Lung (tissue), 12 donors: Measurements from ENCODE around the gene SLC12A1. TPM values are rescaled to one million over a fixed set of nuclear protein-coding genes. Genes with fewer than 3 reads are reported as not detected.

Source experiments
- ATAC-seq: fragments of 200-7000 bp; cut with Tn5 transposase; one replicate; pipeline ENCODE4 v1.9.1; 2020; ENCODE audit warnings: moderate number of reproducible peaks; ENCODE audit not compliant: insufficient read depth, low FRiP score
- DNase-seq, 3 donors: peaks; one replicate each; pipeline ENCODE4 v3.0.0-alpha.2; 2013 to 2017
- H3K27ac ChIP-seq, 2 donors: one replicate each; pipeline ENCODE4 v1.5.1; 2013; ENCODE audit warnings: mild to moderate bottlenecking in 2 of 2, moderate library complexity in 2 of 2, control low read depth in 1 of 2, inconsistent platforms in 1 of 2, low read depth in 1 of 2, low read length in 1 of 2
- H3K27me3 ChIP-seq, 3 donors: one replicate each; pipeline ENCODE4 v1.5.1; 2013; ENCODE audit warnings: low read length in 2 of 3; ENCODE audit not compliant: control insufficient read depth in 3 of 3, insufficient read depth in 3 of 3
- H3K36me3 ChIP-seq, 4 donors: one replicate each; pipeline ENCODE4 v1.5.1; 2013; ENCODE audit warnings: low read length in 4 of 4, mild to moderate bottlenecking in 1 of 4, moderate library complexity in 1 of 4; ENCODE audit not compliant: control insufficient read depth in 4 of 4, insufficient read depth in 4 of 4
- H3K4me1 ChIP-seq, 5 donors: one replicate each; pipeline ENCODE4 v1.5.1; 2013; ENCODE audit warnings: low read length in 5 of 5, mild to moderate bottlenecking in 2 of 5, moderate library complexity in 1 of 5; ENCODE audit not compliant: control insufficient read depth in 5 of 5, insufficient read depth in 5 of 5
- H3K4me3 ChIP-seq: one replicate; pipeline ENCODE4 v1.5.1; 2013; ENCODE audit warnings: mild to moderate bottlenecking, control low read depth, moderate library complexity
- H3K9ac ChIP-seq, 2 donors: one replicate each; pipeline ENCODE4 v1.5.1; 2013; ENCODE audit warnings: low read length in 2 of 2, control low read depth in 1 of 2; ENCODE audit not compliant: insufficient read depth in 1 of 2
- H3K9me3 ChIP-seq, 4 donors: one replicate each; pipeline ENCODE4 v1.5.1; 2013; ENCODE audit warnings: low read length in 3 of 4, mild to moderate bottlenecking in 1 of 4, moderate library complexity in 1 of 4; ENCODE audit not compliant: control insufficient read depth in 4 of 4, insufficient read depth in 3 of 4
- CTCF ChIP-seq: IDR thresholded peaks from 2 replicates; pipeline ENCODE4 v1.5.1; 2012; ENCODE audit warnings: mild to moderate bottlenecking; ENCODE audit errors: control extremely low read depth, extremely low read depth
- WGBS, 2 donors: extraction: QIAGEN DNeasy Blood & Tissue Kit; methylation state at CpG; one replicate each; pipeline ENCODE4 v1.1.7; 2013; 5-methylcytosine and 5-hydroxymethylcytosine counted together
- polyA plus RNA-seq, 2 donors: library from polyadenylated mRNA; stranded (reverse); fragments of 200-250 nt; gene quantifications; one replicate each; pipeline ENCODE4 v1.2.1, GENCODE V29; 2013
- total RNA-seq, 2 donors: library from RNA; depleted of rRNA in 1 of 2; stranded (reverse); fragments of >200 nt in 1 of 2; gene quantifications; one replicate each; pipeline ENCODE4 v1.2.1, GENCODE V29; 2014 to 2021
- donor health status: control.
- donor health status: control.
- donor health status: Bipolar disorder and iron deficiency.
- donor health status: healthy.
- donor health status: DM: yes; HTN: yes; CAD: no.

SLC12A1 gene
- total and polyA plus RNA-seq, 4 donors = 0.03 TPM; not detected in 3

- Histone ChIP-seq H3K27ac (peak within 1 kb of the TSS; percentile 10 to 41), H3K27me3 (peaks cover 0 to 25% (median 18%) of the 10 kb centered on the region in 3 donors), H3K9ac (peak within 1 kb of the TSS; percentile 53 to 67), H3K4me1 (peaks cover 0 to 7% (median 0%) of the 10 kb centered on the region in 5 donors), H3K9me3 (no peaks in the 10 kb centered on the region), H3K4me3 (peak within 1 kb of the TSS; percentile 44), H3K36me3 (no peaks in the 10 kb centered on the region)
- ATAC-seq (peak; percentile 89), DNase-seq (peak; percentile 60 to 75 (median 72))
- WGBS, 2 donors = 2 to 3% methylated on average over 64 to 71 of the region's 71 CpGs
- no peak for TF ChIP-seq CTCF
Observed at GRCh38 chr15:48177766-48178647, 28.1 kb upstream of the SLC12A1 start, which contains the start of gene MYEF2. TSS of gene MYEF2 (minus strand) at chr15:48178295. CDS start at chr15:48178237, 58 bp downstream.

DNA sequence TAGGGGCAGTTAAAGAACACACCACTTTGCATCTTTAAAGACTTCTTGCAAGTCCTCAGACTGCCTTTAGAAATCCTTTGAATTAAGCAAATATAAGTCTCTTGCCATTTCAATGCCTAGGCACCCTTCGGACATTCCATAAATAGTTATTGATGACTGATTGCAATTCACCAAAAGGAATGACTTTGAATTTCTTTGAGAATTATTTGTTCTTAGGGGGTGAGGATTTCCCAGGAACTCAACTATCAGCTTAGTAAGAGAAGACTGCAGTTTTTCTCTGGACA is 27.5 kb upstream of the SLC12A1 start:
- ATAC-seq (no peak), DNase-seq (no peak)
- 80 to 91% methylated on average over 1 of the region's 1 CpG for WGBS, 2 donors
- peaks cover 0 to 25% (median 18%) of the 10 kb centered on the region in 3 donors for H3K27me3 ChIP-seq
- H3K36me3 ChIP-seq = no peaks in the 10 kb centered on the region
- no peak overlapping the region for H3K27ac ChIP-seq
- peaks cover 0 to 7% (median 0%) of the 10 kb centered on the region in 5 donors for H3K4me1 ChIP-seq
- no peak for TF ChIP-seq CTCF
- H3K9me3 ChIP-seq = no peaks in the 10 kb centered on the region
- no peak overlapping the region for H3K9ac ChIP-seq
- H3K4me3 ChIP-seq = no peak overlapping the region

GRCh38 chr15:48182749-48183148 is 23.4 kb upstream of the SLC12A1 start:
- 56 to 57% methylated on average over 2 of the region's 2 CpGs for WGBS, 2 donors
- no peak overlapping the region for H3K4me3 ChIP-seq
- no peaks in the 10 kb centered on the region for H3K9me3 ChIP-seq
- H3K36me3 ChIP-seq = no peaks in the 10 kb centered on the region
- H3K4me1 ChIP-seq = peaks cover 0 to 4% (median 0%) of the 10 kb centered on the region in 5 donors
- ATAC-seq (no peak), DNase-seq (no peak)
- no peak for TF ChIP-seq CTCF
- H3K27ac ChIP-seq = no peak overlapping the region
- H3K27me3 ChIP-seq = peaks cover 0 to 16% (median 9%) of the 10 kb centered on the region in 3 donors
- H3K9ac ChIP-seq = no peak overlapping the region
